Natural killer cell treated with Interleukin-12 subunit alpha and Interleukin-12 subunit beta and Interleukin-15 and Interleukin-18, amount 100 ng/mL, for 72 hours (primary cell): ENCODE data around the gene DNAJB6. TPM values are rescaled to one million over a fixed set of nuclear protein-coding genes. Genes with fewer than 3 reads are reported as not detected.

Source experiments
- ATAC-seq, 2 donors: fragments of 150-1000 bp; cut with Tn5 transposase in 1 of 2; sonication (Bioruptor Pico), chemical (Tn5 transposase) in 1 of 2; 2 replicates each; pipeline ENCODE4 v1.10.0; 2021
- DNase-seq: peaks from one replicate; pipeline ENCODE4 v3.0.0; 2022; ENCODE audit warnings: low spot score
- H3K27ac Mint-ChIP-seq, 2 donors: 1 replicate in 1 of 2; 2 replicates in 1 of 2; pipeline ENCODE4 v1.8.0; 2022; ENCODE audit warnings: mixed read lengths in 2 of 2, mild to moderate bottlenecking in 1 of 2, moderate library complexity in 1 of 2
- H3K27me3 Mint-ChIP-seq, 2 donors: 1 replicate in 1 of 2; 2 replicates in 1 of 2; pipeline ENCODE4 v1.8.0; 2022; ENCODE audit warnings: mixed read lengths in 2 of 2
- H3K36me3 Mint-ChIP-seq: one replicate; pipeline ENCODE4 v1.8.0; 2022; ENCODE audit warnings: mixed read lengths
- H3K4me1 Mint-ChIP-seq, 2 donors: 1 replicate in 1 of 2; 2 replicates in 1 of 2; pipeline ENCODE4 v1.8.0; 2022; ENCODE audit warnings: low read depth in 2 of 2, mixed read lengths in 2 of 2, mild to moderate bottlenecking in 1 of 2
- H3K4me3 Mint-ChIP-seq: one replicate; pipeline ENCODE4 v1.8.0; 2022; ENCODE audit warnings: mixed read lengths
- H3K9me3 Mint-ChIP-seq: 2 replicates; pipeline ENCODE4 v1.8.0; 2022; ENCODE audit warnings: mixed read lengths
- total RNA-seq, 2 donors: library from RNA; stranded (reverse); gene quantifications; one replicate each; pipeline ENCODE4 v1.2.3, GENCODE V29; 2022

Gene DNAJB6
- total RNA-seq, 2 donors from 2014 or later: 139 to 145 TPM

- no peak for DNase-seq
- no peak for ATAC-seq
- Mint-ChIP-seq H3K4me3 (no peak overlapping the region), H3K9me3 (no peaks in the 10 kb centered on the region), H3K27ac (no peak overlapping the region), H3K36me3 (no peaks in the 10 kb centered on the region), H3K4me1 (peaks cover 0 to 4% of the 10 kb centered on the region in 2 donors), H3K27me3 (peaks cover 13 to 18% of the 10 kb centered on the region in 2 donors)
Measured at GRCh38 chr7:157466867-157467261, 130.1 kb downstream of the DNAJB6 start.

Other genes starting within 250 kb of the DNAJB6 start
- 100 to 1,000 TPM in 1 of 2 donors, 10 to 100 TPM in 1; 69.6 to 117 TPM for gene UBE3C, start 198.1 kb upstream of the DNAJB6 start, total RNA-seq